ENCODE data around the gene GOLGA6C. TPM values are rescaled to one million over a fixed set of nuclear protein-coding genes. Genes with fewer than 3 reads are reported as not detected.
"Not testable (repeated sequence)": the region's sequence is repeated elsewhere in the genome, so short reads cannot be mapped to it uniquely, and the experiment has no call there.

GOLGA6C gene
- total RNA-seq, 1 donor from 2014 or later = not detected

DNA sequence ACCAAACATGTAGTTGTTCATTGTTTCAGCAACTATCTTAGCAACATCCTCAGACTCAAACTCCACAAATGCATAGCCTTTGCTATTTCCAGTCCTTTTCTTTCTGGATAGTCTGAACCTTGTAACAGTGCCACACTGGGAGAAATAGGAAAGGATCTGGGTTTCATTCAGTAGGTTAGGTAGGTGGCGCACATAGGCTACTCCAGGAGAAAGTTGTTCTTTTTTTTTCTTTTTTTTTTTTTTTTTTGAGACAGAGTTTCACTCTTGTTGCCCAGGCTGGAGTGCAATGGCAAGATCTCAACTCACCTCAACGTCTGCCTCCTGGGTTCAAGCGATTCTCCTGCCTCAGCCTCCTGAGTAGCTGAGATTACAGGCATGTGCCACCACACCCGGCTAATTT is 5.8 kb upstream of the GOLGA6C start:
- not testable (repeated sequence) for DNase-seq (ENCODE audit: low read depth in 2 of 2)

- DNase-seq (ENCODE audit: low read depth in 2 of 2) = not testable (repeated sequence)
Observed at GRCh38 chr15:75258620-75259343, 648 bp downstream of the GOLGA6C start.

DNA sequence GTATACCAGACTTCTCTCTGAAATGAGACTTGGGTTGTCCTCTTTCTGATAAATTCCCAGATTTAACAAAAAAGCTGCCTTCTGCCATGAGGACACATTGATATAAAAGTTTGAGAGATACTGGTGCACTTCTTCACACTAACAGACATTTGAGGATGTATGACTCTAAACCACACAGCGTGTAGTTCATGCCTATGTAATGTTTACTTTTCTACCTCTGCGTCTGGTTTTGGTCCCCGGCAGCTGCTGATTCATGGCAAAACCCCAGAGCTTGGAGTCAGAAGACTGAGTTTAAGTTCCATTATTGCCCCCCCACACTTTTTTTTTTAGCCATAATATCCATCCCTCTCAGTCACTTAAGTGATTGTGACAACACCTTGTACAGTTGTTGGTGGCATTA is 1.7 kb downstream of the GOLGA6C start:
- DNase-seq (ENCODE audit: low read depth in 2 of 2) = not testable (repeated sequence)

GRCh38 chr15:75273751-75274359 is 15.7 kb downstream of the GOLGA6C start:
- DNase-seq (ENCODE audit: low read depth in 2 of 2) = not testable (repeated sequence)

DNA sequence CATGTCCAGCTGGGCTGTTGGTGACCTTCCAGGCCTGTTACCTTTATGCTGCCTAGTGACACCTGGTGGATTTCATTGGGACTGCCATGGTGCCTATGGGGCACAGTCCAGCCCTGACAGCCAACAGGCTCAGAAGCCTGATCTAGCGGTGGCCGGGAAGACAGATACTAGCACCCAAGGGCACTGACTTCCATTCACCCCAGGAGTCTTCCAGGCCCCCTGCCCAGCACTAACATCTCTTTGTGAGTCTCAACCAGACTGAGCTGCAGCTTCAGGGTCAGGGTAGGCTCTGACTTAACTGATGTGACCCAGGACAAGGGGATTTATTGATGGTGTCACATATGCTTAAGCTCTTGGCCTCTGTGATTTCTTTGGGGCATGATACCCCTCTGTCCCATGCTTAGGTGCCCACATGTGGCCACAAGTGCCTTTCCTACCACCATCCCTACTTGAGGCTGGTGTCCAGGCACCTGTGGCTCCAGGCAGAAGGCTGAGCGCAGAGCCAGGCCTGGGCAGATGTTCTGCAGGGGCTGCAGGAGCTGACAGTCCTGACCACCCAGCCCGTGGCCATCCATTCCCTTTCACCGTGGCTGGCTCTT is 16.5 kb downstream of the GOLGA6C start:
- DNase-seq (ENCODE audit: low read depth in 2 of 2) = peak; percentile 39 to 65

DNA sequence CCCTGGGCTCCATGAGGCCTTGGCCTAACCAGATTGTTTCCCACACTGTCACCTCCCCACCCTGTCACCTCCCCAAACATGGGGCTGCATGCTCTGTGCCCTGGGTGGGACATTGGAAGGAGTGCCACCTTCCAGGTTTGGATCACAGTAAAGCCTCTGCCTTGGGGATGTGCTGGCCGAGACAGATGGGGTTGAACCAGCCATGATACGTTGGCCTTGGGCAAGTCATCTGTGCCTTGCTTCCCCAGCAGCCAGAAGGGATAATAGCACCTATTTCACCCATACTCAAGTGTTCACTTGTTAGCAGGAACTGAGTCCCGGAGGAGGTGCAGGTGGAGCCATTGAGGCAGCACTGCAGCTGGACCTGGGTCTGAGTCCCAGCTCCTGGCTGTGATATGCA is 17.5 kb downstream of the GOLGA6C start:
- not testable (repeated sequence) for DNase-seq (ENCODE audit: low read depth in 2 of 2)

DNA sequence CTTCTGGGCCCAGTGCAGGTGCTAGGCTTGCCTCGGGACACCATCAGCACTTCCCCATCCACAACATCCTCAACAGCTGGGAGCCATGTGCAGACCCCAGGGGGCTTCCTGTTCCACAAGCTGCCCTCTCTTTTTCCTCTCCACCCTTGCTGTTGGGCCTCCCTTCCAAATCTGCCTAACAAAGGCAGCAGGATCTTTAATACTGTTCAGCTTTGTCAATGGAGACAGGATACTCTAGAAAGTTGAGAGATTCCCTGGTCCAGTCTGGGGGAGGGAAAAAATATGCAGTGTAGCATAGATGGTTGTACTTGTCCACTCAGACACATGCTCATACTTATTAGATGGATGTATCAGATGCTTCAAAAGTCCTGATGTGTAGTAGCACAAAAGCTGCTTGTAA is 20.4 kb downstream of the GOLGA6C start:
- not testable (repeated sequence) for DNase-seq (ENCODE audit: low read depth in 2 of 2)

- not testable (repeated sequence) for DNase-seq (ENCODE audit: low read depth in 2 of 2)
Observed at GRCh38 chr15:75282572-75282971, 24.4 kb downstream of the GOLGA6C start, which contains the start of gene GOLGA6D. Gene GOLGA6D, plus strand, starts transcription at chr15:75282835. Its CDS starts 41 bp downstream, at chr15:75282876.

DNA sequence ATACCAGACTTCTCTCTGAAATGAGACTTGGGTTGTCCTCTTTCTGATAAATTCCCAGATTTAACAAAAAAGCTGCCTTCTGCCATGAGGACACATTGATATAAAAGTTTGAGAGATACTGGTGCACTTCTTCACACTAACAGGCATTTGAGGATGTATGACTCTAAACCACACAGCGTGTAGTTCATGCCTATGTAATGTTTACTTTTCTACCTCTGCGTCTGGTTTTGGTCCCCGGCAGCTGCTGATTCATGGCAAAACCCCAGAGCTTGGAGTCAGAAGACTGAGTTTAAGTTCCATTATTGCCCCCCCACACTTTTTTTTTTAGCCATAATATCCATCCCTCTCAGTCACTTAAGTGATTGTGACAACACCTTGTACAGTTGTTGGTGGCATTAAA is 26.0 kb downstream of the GOLGA6C start:
- not testable (repeated sequence) for DNase-seq (ENCODE audit: low read depth in 2 of 2)

- DNase-seq (ENCODE audit: low read depth in 2 of 2) = not testable (repeated sequence)
Observed at GRCh38 chr15:75293660-75294059, 35.5 kb downstream of the GOLGA6C start.

- not testable (repeated sequence) for DNase-seq (ENCODE audit: low read depth in 2 of 2)
Observed at GRCh38 chr15:75298541-75299310, 40.6 kb downstream of the GOLGA6C start.

GRCh38 chr15:75299311-75299688 is 41.2 kb downstream of the GOLGA6C start:
- DNase-seq (ENCODE audit: low read depth in 2 of 2) = not testable (repeated sequence)

GRCh38 chr15:75300026-75300425 is 41.9 kb downstream of the GOLGA6C start:
- not testable (repeated sequence) for DNase-seq (ENCODE audit: low read depth in 2 of 2)

DNA sequence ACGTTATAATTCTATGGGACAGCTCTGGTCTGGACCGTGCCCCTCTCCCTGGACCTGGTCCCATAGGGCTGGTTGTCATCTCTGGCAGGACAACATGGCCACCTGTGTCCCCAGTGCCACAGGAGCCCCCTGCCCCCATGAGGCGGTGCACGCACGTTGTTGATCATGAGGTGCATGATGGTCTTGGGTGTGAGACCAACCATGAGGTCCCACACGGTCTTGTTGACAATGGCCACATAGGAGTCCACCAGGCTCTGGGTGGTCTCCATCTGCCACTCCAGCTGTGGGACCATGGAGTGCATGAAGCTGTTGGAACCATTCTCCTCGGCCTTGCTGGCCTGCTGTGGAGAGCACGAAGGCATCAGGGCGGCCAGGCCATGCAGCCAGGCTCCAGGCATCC is 44.2 kb downstream of the GOLGA6C start:
- DNase-seq (ENCODE audit: low read depth in 2 of 2) = no peak

- DNase-seq (ENCODE audit: low read depth in 2 of 2) = not testable (repeated sequence)
Observed at GRCh38 chr15:75302753-75303152, 44.6 kb downstream of the GOLGA6C start.

DNA sequence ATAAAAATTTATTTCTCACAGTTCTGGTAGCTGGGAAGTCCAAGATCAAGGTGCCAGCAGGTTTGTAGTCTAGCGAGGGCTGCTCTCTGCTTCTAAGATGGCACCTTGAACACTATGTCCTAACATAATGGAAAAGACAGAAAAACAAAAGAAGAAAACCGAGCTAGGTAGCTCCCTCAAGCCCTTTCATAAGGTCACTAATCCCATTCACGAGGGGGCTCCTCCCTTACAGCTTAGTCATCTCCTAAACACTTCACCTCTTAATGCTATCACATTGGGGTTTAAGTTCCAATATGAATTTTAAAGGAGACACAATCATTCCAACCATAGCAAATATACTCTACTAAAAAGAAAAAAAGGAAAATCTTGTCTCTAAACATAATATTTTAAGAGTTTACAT is 48.1 kb downstream of the GOLGA6C start:
- DNase-seq (ENCODE audit: low read depth in 2 of 2) = no peak

- DNase-seq (ENCODE audit: low read depth in 2 of 2) = peak; percentile 19 to 50
Observed at GRCh38 chr15:75307778-75308390, 49.8 kb downstream of the GOLGA6C start.

- no peak for DNase-seq (ENCODE audit: low read depth in 2 of 2)
Observed at GRCh38 chr15:75309711-75310110, 51.6 kb downstream of the GOLGA6C start.

DNA sequence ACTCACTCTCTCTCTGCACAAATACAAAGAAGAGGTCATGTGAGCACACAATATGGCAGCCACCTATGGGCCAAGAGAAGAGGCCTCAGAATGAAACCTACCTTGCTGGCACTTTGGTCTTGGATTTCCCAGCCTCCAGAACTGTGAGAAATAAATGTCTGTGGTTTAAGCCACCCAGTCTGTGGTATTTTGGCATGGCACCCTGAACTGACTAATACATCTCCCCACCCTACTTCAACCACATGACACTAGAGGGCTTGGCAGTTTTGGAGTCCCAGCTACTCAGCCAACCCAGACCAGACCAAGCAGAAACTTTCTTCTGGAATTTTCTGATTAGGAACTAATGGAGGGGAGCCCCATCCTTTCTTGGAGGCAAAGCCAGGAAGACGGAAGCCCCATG is 54.4 kb downstream of the GOLGA6C start:
- not testable (repeated sequence) for DNase-seq (ENCODE audit: low read depth in 2 of 2)

DNA sequence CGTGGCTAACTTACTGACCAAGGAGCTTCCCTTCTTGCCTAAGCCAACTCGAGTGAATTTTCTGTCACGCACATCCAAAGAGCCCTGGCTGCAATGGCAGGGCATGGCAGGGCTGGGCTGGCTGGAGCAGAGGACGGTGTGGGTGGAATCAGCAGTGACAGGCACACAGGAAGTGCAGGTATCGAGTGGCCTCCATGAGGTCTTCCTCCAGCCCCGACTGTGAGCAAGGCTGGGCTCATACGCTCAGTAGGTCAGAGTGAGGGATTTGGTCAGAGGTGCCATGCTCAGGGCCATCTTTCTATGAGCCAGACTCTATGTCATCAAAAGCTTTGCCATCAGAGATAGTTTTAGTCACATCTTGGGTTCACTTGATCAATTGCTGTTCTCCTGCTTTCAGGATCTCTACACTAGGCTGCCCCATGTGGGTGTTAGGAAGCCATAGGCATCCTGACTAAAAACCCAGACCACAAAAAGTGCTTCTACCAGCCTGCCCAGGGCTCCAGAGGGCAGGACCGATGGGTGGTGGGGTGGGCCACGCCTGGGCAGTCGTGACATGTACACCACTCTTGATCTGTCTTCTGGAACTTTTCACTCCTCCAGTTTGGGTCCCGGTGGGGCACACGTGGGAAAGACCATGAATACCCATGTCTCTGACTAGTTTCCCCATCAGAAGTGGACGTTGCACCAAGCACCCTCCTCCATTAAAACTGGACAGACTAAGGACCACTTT is 55.1 kb downstream of the GOLGA6C start:
- DNase-seq (ENCODE audit: low read depth in 2 of 2) = no peak
